ENCODE measurements around the gene PGAP3.

PGAP3 gene

GRCh38 chr17:39687101-39687545 lies 734 bp downstream of the PGAP3 start:
- no peak for DNase-seq (ENCODE audit: low read depth)
- no peak for TF ChIP-seq POLR2A (IDR thresholded peaks at IDR 0.05; ENCODE audit: extremely low read depth, insufficient read length)
- no peak for TF ChIP-seq MAX (IDR thresholded peaks at IDR 0.05; ENCODE audit: low read depth, low read length)
- no peak for TF ChIP-seq MYC (IDR thresholded peaks at IDR 0.05; ENCODE audit: low read depth, low read length)
- TF ChIP-seq CTCF (IDR thresholded peaks at IDR 0.05; ENCODE audit: low read depth, low read length) = no peak
- peak overlapping the region; percentile 82 for H3K4me3 ChIP-seq (ENCODE audit: low read depth, low read length)

- DNase-seq (ENCODE audit: low read depth) = no peak
- TF ChIP-seq CTCF (IDR thresholded peaks at IDR 0.05; ENCODE audit: low read depth, low read length) = no peak
- TF ChIP-seq MYC (IDR thresholded peaks at IDR 0.05; ENCODE audit: low read depth, low read length) = no peak
- no peak for TF ChIP-seq MAX (IDR thresholded peaks at IDR 0.05; ENCODE audit: low read depth, low read length)
- TF ChIP-seq POLR2A (IDR thresholded peaks at IDR 0.05; ENCODE audit: extremely low read depth, insufficient read length) = no peak
- no peak overlapping the region for H3K4me3 ChIP-seq (ENCODE audit: low read depth, low read length)
Measured at GRCh38 chr17:39684369-39685192, 3.3 kb downstream of the PGAP3 start.

- DNase-seq (ENCODE audit: low read depth) = no peak
Measured at GRCh38 chr17:39683295-39683939, 4.4 kb downstream of the PGAP3 start.

GRCh38 chr17:39679521-39680192 lies 8.2 kb downstream of the PGAP3 start:
- H3K4me3 ChIP-seq (ENCODE audit: low read depth, low read length) = no peak overlapping the region
- no peak for TF ChIP-seq POLR2A (IDR thresholded peaks at IDR 0.05; ENCODE audit: extremely low read depth, insufficient read length)
- TF ChIP-seq MYC (IDR thresholded peaks at IDR 0.05; ENCODE audit: low read depth, low read length) = no peak
- no peak for TF ChIP-seq CTCF (IDR thresholded peaks at IDR 0.05; ENCODE audit: low read depth, low read length)
- TF ChIP-seq MAX (IDR thresholded peaks at IDR 0.05; ENCODE audit: low read depth, low read length) = no peak
- peak; percentile 65 for DNase-seq (ENCODE audit: low read depth)

More at GRCh38 chr17:39683295-39683939, 4.4 kb downstream of the PGAP3 start:
- H3K4me3 ChIP-seq (ENCODE audit: low read depth, low read length) = no peak overlapping the region
- TF ChIP-seq POLR2A (IDR thresholded peaks at IDR 0.05; ENCODE audit: extremely low read depth, insufficient read length) (no peak), CTCF (IDR thresholded peaks at IDR 0.05; ENCODE audit: low read depth, low read length) (no peak), MYC (IDR thresholded peaks at IDR 0.05; ENCODE audit: low read depth, low read length) (no peak)

DNA sequence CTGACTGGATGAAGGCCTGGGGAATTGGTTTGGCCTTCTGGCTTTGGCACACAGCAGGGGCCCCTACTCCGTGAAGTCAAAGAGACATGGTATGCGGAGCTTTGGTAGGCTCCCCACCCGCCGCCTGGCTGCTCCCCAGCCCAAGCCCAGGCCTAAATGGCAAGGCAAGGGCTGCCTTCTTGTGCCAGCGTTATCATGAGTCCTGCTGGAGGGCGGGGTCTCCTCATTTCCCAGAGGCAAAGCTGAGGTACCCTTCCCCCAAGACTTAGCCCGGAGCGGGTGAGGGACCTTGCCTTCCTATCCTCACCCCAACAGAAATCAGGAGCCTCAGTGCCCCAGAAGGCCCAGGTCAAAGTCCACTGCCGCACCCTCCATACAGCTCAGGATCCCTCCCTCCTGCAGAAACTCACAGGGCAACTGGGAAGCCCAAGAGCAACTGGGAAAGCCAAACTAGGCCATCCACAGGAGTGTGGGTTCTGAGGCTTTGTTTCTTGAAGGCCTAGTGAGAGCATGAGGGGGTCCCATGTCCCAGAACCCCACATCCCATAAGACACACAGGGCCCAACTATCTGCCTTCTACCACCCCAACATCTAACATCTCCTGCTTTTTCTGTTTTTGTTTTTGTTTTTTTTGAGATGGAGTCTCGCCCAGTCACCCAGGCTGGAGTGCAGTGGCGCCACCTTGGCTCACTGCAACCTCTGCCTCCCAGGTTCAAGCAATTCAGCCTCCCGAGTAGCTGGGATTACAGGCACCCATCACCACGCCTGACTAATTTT lies 9.3 kb downstream of the PGAP3 start:
- DNase-seq (ENCODE audit: low read depth) = no peak
- no peak overlapping the region for H3K4me3 ChIP-seq (ENCODE audit: low read depth, low read length)
- TF ChIP-seq MAX (IDR thresholded peaks at IDR 0.05; ENCODE audit: low read depth, low read length) (no peak), POLR2A (IDR thresholded peaks at IDR 0.05; ENCODE audit: extremely low read depth, insufficient read length) (no peak), MYC (IDR thresholded peaks at IDR 0.05; ENCODE audit: low read depth, low read length) (no peak), CTCF (IDR thresholded peaks at IDR 0.05; ENCODE audit: low read depth, low read length) (no peak)
